Astrocyte (in vitro differentiated cells and primary cell): ENCODE data around the gene UBE2F. TPM values are rescaled to one million over a fixed set of nuclear protein-coding genes. Genes with fewer than 3 reads are reported as not detected.

Experiments
- DNase-seq: peaks from one replicate; pipeline ENCODE4 v3.0.0-alpha.2; 2010; ENCODE audit warnings: low read depth
- FAIRE-seq: peaks from 2 replicates; lab custom pipeline; 2011; peaks lifted over from hg19 to GRCh38; lab: Jason Lieb, UNC
- H2AFZ ChIP-seq: 2 replicates; pipeline ENCODE4 v1.6.0; 2012; ENCODE audit warnings: low read depth, low read length, inconsistent platforms
- H3K27ac ChIP-seq: 2 replicates; pipeline ENCODE4 v1.5.1; 2011; ENCODE audit warnings: low read depth, low read length, inconsistent platforms
- H3K27me3 ChIP-seq: 2 replicates; pipeline ENCODE4 v1.6.0; 2011; ENCODE audit warnings: low read length, inconsistent platforms; ENCODE audit not compliant: insufficient read depth
- H3K36me3 ChIP-seq: 2 replicates; pipeline ENCODE4 v1.5.1; 2011; ENCODE audit warnings: low read length, inconsistent platforms; ENCODE audit not compliant: insufficient read depth
- H3K4me1 ChIP-seq: 2 replicates; pipeline ENCODE4 v1.5.1; 2011; ENCODE audit warnings: low read length, inconsistent platforms; ENCODE audit not compliant: insufficient read depth
- H3K4me2 ChIP-seq: 2 replicates; pipeline ENCODE4 v1.6.0; 2012; ENCODE audit warnings: low read length, inconsistent platforms
- H3K4me3 ChIP-seq: 2 replicates; pipeline ENCODE4 v1.5.1; 2011; ENCODE audit warnings: low read depth, mild to moderate bottlenecking, low read length, inconsistent platforms; ENCODE audit not compliant: insufficient read depth
- H3K79me2 ChIP-seq: 2 replicates; pipeline ENCODE4 v1.6.0; 2012; ENCODE audit warnings: mild to moderate bottlenecking, low read length, inconsistent platforms; ENCODE audit not compliant: insufficient read depth
- H3K9ac ChIP-seq: 2 replicates; pipeline ENCODE4 v1.6.0; 2012; ENCODE audit warnings: mild to moderate bottlenecking, low read length, inconsistent platforms
- H3K9me3 ChIP-seq: 2 replicates; pipeline ENCODE4 v1.5.1; 2012; ENCODE audit warnings: low read depth, mild to moderate bottlenecking, low read length, inconsistent platforms; ENCODE audit not compliant: insufficient read depth
- H4K20me1 ChIP-seq: 2 replicates; pipeline ENCODE4 v1.6.0; 2012; ENCODE audit warnings: low read length, inconsistent platforms; ENCODE audit not compliant: insufficient read depth
- H3K27ac Mint-ChIP-seq: one replicate; pipeline ENCODE4 v1.8.0; 2021; ENCODE audit warnings: mild to moderate bottlenecking, mixed read lengths; ENCODE audit not compliant: unreplicated experiment
- H3K27me3 Mint-ChIP-seq: one replicate; pipeline ENCODE4 v1.8.0; 2021; ENCODE audit warnings: low read depth, mixed read lengths; ENCODE audit not compliant: unreplicated experiment
- H3K36me3 Mint-ChIP-seq: one replicate; pipeline ENCODE4 v1.8.0; 2021; ENCODE audit warnings: low read depth, mixed read lengths; ENCODE audit not compliant: unreplicated experiment
- H3K4me1 Mint-ChIP-seq: one replicate; pipeline ENCODE4 v1.8.0; 2021; ENCODE audit warnings: low read depth, mixed read lengths; ENCODE audit not compliant: unreplicated experiment
- H3K4me3 Mint-ChIP-seq: one replicate; pipeline ENCODE4 v1.8.0; 2021; ENCODE audit warnings: mild to moderate bottlenecking, moderate library complexity, mixed read lengths; ENCODE audit not compliant: unreplicated experiment
- H3K9me3 Mint-ChIP-seq: one replicate; pipeline ENCODE4 v1.8.0; 2021; ENCODE audit warnings: mild to moderate bottlenecking, mixed read lengths; ENCODE audit not compliant: unreplicated experiment
- CTCF ChIP-seq: IDR thresholded peaks from 2 replicates; pipeline ENCODE4 v1.5.1; 2011; ENCODE audit warnings: low read depth, mild to moderate bottlenecking, inconsistent platforms, low read length, moderate library complexity; ENCODE audit not compliant: insufficient read depth
- EZH2 ChIP-seq: IDR thresholded peaks from 2 replicates; pipeline ENCODE4 v1.6.1; 2012; ENCODE audit warnings: mild to moderate bottlenecking, low read length, inconsistent platforms; ENCODE audit not compliant: insufficient read depth
- total RNA-seq: library from RNA; stranded (reverse); gene quantifications from 2 replicates; pipeline ENCODE4 v1.2.1, GENCODE V29; 2021

UBE2F gene
- total RNA-seq, 1 donor from 2014 or later: 67.1 TPM

GRCh38 chr2:237927135-237927534 is 39.7 kb upstream of the UBE2F start:
- Histone ChIP-seq H3K4me3 (no peak overlapping the region), H3K36me3 (no peaks in the 10 kb centered on the region), H3K4me2 (no peak overlapping the region), H2AFZ (no peak overlapping the region), H3K79me2 (no peaks in the 10 kb centered on the region), H3K27me3 (no peaks in the 10 kb centered on the region), H3K9me3 (no peaks in the 10 kb centered on the region), H4K20me1 (no peaks in the 10 kb centered on the region), H3K4me1 (no peaks in the 10 kb centered on the region), H3K9ac (no peak overlapping the region), H3K27ac (no peak overlapping the region)
- H3K9me3 Mint-ChIP-seq: peaks cover 9% of the 10 kb centered on the region
- no peak overlapping the region for H3K4me3 Mint-ChIP-seq
- peaks cover 20% of the 10 kb centered on the region for H3K27me3 Mint-ChIP-seq
- FAIRE-seq (no peak), DNase-seq (no peak)
- TF ChIP-seq EZH2 (no peak), CTCF (no peak)
- H3K36me3 Mint-ChIP-seq: peaks cover 2% of the 10 kb centered on the region
- H3K4me1 Mint-ChIP-seq: no peaks in the 10 kb centered on the region
- no peak overlapping the region for H3K27ac Mint-ChIP-seq

GRCh38 chr2:237927986-237928385 is 38.8 kb upstream of the UBE2F start:
- Histone ChIP-seq H2AFZ (no peak overlapping the region), H3K36me3 (no peaks in the 10 kb centered on the region), H3K27me3 (no peaks in the 10 kb centered on the region), H3K9me3 (no peaks in the 10 kb centered on the region), H3K9ac (no peak overlapping the region), H3K4me2 (no peak overlapping the region), H3K4me1 (no peaks in the 10 kb centered on the region), H4K20me1 (no peaks in the 10 kb centered on the region), H3K4me3 (no peak overlapping the region), H3K79me2 (no peaks in the 10 kb centered on the region), H3K27ac (no peak overlapping the region)
- no peak for DNase-seq
- no peak for TF ChIP-seq EZH2
- no peak for TF ChIP-seq CTCF
- peaks cover 2% of the 10 kb centered on the region for H3K36me3 Mint-ChIP-seq
- no peaks in the 10 kb centered on the region for H3K4me1 Mint-ChIP-seq
- no peak overlapping the region for H3K4me3 Mint-ChIP-seq
- H3K9me3 Mint-ChIP-seq: peaks cover 11% of the 10 kb centered on the region
- no peak for FAIRE-seq
- H3K27me3 Mint-ChIP-seq: peaks cover 20% of the 10 kb centered on the region
- no peak overlapping the region for H3K27ac Mint-ChIP-seq

DNA sequence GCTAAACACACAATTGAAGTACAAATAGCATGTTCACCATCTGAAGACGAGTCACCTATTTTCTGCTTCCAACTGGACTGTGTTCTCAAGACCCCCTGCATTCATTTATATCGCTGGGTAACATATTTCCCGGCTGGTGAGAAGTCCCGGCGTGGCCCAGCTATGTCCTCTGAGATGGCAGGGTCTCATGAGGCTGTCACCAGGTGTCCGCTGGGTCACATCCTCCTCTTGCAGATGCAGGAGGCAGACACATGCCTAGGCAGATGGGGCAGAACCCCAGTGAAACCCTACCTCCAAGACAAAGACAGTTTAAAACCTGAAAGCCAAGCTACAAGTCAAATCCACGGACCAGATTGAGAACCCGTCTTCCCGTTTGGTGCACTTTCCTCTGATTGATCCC is 36.8 kb upstream of the UBE2F start:
- FAIRE-seq (no peak), DNase-seq (no peak)
- H2AFZ ChIP-seq: no peak overlapping the region
- no peaks in the 10 kb centered on the region for H3K27me3 ChIP-seq
- no peaks in the 10 kb centered on the region for H3K79me2 ChIP-seq
- no peaks in the 10 kb centered on the region for H3K4me1 Mint-ChIP-seq
- no peaks in the 10 kb centered on the region for H3K4me1 ChIP-seq
- no peaks in the 10 kb centered on the region for H3K36me3 ChIP-seq
- no peaks in the 10 kb centered on the region for H3K36me3 Mint-ChIP-seq
- no peak overlapping the region for H3K4me2 ChIP-seq
- no peaks in the 10 kb centered on the region for H4K20me1 ChIP-seq
- H3K27ac Mint-ChIP-seq: no peak overlapping the region
- no peak overlapping the region for H3K4me3 Mint-ChIP-seq
- peaks cover 11% of the 10 kb centered on the region for H3K9me3 Mint-ChIP-seq
- TF ChIP-seq CTCF: no peak
- no peak for TF ChIP-seq EZH2
- no peak overlapping the region for H3K27ac ChIP-seq
- H3K9me3 ChIP-seq: no peaks in the 10 kb centered on the region
- no peak overlapping the region for H3K4me3 ChIP-seq
- H3K27me3 Mint-ChIP-seq: peaks cover 26% of the 10 kb centered on the region
- H3K9ac ChIP-seq: no peak overlapping the region
